Memory B cell (primary cell): ENCODE measurements around the gene CCDC138.

Source experiments
- ATAC-seq: fragments of 150-1000 bp; cut with Tn5 transposase; 2 replicates; pipeline ENCODE4 v1.10.0; 2021; ENCODE audit warnings: low read depth, mild to moderate bottlenecking, moderate library complexity
- DNase-seq, 2 donors: peaks; one replicate each; pipeline ENCODE4 v3.0.0; 2022; ENCODE audit warnings: low spot score in 2 of 2
- H3K27ac Mint-ChIP-seq: one replicate; pipeline ENCODE4 v1.8.0; 2022; ENCODE audit warnings: mild to moderate bottlenecking, moderate library complexity, mixed read lengths
- H3K27me3 Mint-ChIP-seq: one replicate; pipeline ENCODE4 v1.8.0; 2022; ENCODE audit warnings: mixed read lengths
- H3K36me3 Mint-ChIP-seq: one replicate; pipeline ENCODE4 v1.8.0; 2022; ENCODE audit warnings: mild to moderate bottlenecking, mixed read lengths
- H3K4me1 Mint-ChIP-seq: one replicate; pipeline ENCODE4 v1.8.0; 2022; ENCODE audit warnings: mixed read lengths
- H3K4me3 Mint-ChIP-seq: one replicate; pipeline ENCODE4 v1.8.0; 2022; ENCODE audit warnings: mild to moderate bottlenecking, moderate library complexity, mixed read lengths
- H3K9me3 Mint-ChIP-seq: one replicate; pipeline ENCODE4 v1.8.0; 2022; ENCODE audit warnings: mixed read lengths

The CCDC138 gene

DNA sequence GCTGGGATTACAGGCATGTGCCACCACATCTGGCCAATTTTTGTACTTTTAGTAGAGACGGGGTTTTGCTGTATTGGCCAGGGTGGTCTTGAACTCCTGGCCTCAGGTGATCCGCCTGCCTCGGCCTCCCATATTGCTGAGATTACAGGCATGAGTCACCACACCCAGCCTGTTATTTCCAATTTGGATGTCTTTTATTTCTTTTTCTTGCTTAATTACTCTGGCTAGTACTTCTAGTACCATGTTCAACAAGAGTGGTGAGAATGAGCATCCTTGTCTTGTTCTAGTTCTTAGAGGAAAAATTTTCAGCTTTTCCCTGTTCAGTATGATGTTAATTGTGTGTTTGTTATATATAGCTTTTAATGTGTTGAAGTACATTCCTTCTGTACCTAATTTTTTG lies 23.4 kb downstream of the CCDC138 start:
- Mint-ChIP-seq H3K4me3 (no peak overlapping the region), H3K9me3 (peaks cover 11% of the 10 kb centered on the region), H3K36me3 (peaks cover 50% of the 10 kb centered on the region), H3K4me1 (no peaks in the 10 kb centered on the region), H3K27me3 (no peaks in the 10 kb centered on the region), H3K27ac (no peak overlapping the region)
- DNase-seq (no peak), ATAC-seq (no peak)

DNA sequence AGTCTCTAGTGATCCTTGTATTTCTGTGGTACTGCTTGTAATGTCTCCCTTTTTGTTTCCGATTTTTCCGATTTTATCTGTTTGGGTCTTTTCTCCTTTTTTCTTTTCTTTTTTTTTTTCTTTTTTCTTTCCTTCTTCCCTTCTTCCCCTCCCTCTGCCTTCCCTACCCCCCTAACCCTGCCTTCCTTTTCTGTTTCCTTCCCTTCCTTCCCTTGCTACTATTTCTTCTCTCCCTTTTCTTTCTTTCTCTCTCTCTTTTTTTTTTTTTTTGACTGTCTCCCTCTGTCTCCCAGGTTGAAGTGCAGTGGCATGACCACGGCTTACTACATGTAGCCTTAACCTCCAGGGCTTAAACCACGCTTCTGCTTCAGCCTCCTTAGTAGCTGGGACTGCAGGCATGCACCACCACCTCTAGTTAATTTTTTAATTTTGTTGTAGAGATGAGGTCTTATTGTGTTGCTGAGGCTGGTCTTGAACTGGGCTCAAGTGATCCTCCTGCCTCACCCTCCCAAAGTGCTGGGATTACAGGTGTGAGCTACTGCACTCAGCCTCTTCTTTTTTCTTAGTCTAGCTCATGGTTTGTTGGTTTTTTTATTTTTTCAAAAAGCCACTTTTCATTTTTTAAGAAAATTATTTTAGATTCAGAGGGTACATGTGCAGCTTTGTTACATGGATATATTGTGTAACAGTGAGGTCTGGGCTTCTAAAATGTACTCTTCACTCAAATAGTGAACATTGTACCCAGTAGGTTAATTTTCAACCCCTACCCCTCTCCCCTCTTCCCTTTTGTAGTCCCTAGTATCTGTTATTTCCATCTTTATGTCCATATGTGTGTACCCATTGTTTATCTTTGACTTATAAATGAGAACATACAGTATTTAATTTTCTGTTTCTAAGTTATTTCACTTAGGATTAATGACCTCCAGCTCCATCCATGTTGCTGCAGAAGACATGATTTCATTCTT lies 24.7 kb downstream of the CCDC138 start:
- DNase-seq (no peak), ATAC-seq (no peak)
- H3K4me1 Mint-ChIP-seq = no peaks in the 10 kb centered on the region
- peaks cover 47% of the 10 kb centered on the region for H3K36me3 Mint-ChIP-seq
- H3K27ac Mint-ChIP-seq = no peak overlapping the region
- H3K9me3 Mint-ChIP-seq = peaks cover 11% of the 10 kb centered on the region
- H3K4me3 Mint-ChIP-seq = no peak overlapping the region
- H3K27me3 Mint-ChIP-seq = no peaks in the 10 kb centered on the region

DNA sequence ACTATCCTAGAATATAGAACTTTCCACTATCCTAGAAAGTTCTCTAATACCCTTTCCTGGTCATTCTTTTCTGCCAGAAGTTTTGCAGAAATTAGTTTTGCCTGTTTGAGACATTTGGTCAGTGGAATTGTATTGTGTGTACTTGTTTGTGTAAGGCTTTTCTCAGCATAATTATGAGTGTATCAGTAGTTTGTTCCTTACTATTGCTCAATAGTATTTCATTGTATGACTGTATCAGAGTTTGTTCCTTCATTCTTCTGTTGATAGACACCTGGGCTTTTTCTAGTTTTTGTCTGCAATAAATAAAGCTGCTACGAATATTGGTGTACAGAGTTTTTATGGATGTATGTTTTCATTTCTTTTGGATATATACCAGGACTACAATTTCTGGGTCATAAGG lies 27.2 kb downstream of the CCDC138 start:
- no peaks in the 10 kb centered on the region for H3K4me1 Mint-ChIP-seq
- DNase-seq = no peak
- no peak overlapping the region for H3K4me3 Mint-ChIP-seq
- no peaks in the 10 kb centered on the region for H3K27me3 Mint-ChIP-seq
- H3K36me3 Mint-ChIP-seq = peaks cover 45% of the 10 kb centered on the region
- H3K27ac Mint-ChIP-seq = no peak overlapping the region
- H3K9me3 Mint-ChIP-seq = peaks cover 10% of the 10 kb centered on the region
- ATAC-seq = no peak

DNA sequence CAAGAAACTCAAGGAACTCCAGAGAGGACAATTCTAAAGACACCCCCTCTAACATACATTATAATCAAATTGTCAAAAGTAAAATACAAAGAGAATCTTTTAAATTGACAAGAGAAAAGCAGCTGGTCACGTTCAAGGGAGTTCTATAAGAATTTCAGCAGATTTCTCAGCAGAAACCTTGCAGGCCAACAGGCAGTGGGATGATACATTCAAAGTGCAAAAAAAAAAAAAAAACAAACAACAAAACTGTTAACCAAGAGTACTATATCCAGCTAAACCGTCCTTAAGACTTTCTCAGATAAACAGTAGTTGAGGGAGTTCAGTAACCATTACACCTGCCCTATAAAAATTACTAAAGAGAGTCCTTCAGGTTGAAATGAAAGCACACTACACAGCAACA lies 33.9 kb downstream of the CCDC138 start:
- Mint-ChIP-seq H3K27ac (no peak overlapping the region), H3K27me3 (no peaks in the 10 kb centered on the region), H3K9me3 (peaks cover 8% of the 10 kb centered on the region), H3K4me1 (no peaks in the 10 kb centered on the region), H3K4me3 (no peak overlapping the region), H3K36me3 (peaks cover 27% of the 10 kb centered on the region)
- ATAC-seq = no peak
- DNase-seq = no peak

DNA sequence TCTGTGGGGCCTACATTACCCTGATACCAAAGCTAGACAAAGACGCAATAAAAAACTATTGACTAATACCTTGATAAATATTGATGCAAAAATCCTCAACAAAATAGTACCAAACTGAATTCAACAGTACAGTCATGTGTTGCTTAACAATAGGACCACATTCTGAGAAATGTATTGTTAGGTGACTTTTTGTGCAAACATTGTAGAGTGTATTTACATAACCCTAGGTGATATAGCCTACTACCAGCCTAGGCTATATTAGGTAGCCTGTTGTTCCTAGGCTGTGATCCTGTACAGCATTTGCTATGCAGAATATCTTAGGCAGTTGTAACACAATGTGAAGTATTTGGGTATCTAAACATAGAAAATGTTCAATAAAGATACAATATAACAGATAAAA lies 36.7 kb downstream of the CCDC138 start:
- DNase-seq (no peak), ATAC-seq (no peak)
- Mint-ChIP-seq H3K4me1 (no peaks in the 10 kb centered on the region), H3K36me3 (peaks cover 23% of the 10 kb centered on the region), H3K9me3 (peaks cover 8% of the 10 kb centered on the region), H3K27ac (no peak overlapping the region), H3K27me3 (no peaks in the 10 kb centered on the region), H3K4me3 (no peak overlapping the region)

DNA sequence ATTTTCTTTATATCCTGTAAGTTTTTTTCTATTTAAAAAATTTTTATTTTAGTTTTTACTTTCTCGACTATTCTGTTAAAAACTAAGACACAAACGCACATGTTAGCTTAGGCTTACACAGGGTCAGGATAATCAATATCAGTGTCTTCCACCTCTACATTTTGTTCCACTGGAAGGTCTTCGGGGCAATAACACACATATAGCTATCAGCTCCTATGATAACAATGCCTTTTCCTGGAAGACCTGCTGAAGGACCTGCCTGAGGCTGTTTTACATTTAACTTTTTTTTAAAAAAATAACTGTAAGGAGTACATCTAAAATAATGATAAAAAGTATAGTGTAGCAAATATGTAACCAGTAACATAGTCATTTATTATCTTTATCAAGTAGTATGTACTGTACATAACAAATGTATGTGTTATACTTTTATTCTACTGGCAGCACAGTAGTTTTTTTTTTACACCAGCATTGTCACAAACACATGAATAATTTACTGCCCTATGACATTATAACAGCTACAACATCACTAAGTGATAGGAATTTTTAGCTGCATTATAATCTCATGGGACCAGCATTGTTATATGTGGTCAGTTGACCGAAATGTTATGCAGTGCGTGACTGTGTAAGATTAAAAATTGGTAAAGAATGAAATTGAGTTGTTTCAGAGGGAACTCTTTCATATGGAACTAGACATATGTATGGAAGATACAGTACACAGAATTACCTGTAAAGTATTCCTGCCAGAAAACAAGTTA lies 37.9 kb downstream of the CCDC138 start:
- Mint-ChIP-seq H3K4me3 (no peak overlapping the region), H3K27ac (no peak overlapping the region), H3K27me3 (no peaks in the 10 kb centered on the region), H3K9me3 (peaks cover 6% of the 10 kb centered on the region), H3K36me3 (peaks cover 19% of the 10 kb centered on the region), H3K4me1 (no peaks in the 10 kb centered on the region)
- ATAC-seq (no peak), DNase-seq (no peak)

DNA sequence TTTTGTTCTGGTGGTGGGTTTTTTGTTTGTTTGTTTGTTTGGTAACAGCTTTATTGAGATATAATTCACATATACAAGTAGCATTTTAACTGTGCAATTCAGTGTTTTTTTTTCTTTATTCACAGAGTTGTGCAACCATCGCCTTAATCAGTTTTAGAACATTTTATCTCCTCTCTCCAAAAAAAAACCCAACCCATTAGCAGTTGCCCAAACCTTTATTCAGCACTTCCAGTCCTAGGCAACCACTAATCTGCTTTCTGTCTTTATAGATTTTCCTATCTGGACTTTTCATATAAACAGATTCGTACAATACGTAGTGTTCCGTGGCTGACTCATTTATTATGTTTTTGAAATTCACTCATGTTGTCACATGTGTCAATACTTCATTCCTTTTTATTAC lies 38.7 kb downstream of the CCDC138 start:
- no peaks in the 10 kb centered on the region for H3K4me1 Mint-ChIP-seq
- no peak overlapping the region for H3K4me3 Mint-ChIP-seq
- H3K27me3 Mint-ChIP-seq = no peaks in the 10 kb centered on the region
- DNase-seq = no peak
- no peaks in the 10 kb centered on the region for H3K9me3 Mint-ChIP-seq
- ATAC-seq = no peak
- H3K36me3 Mint-ChIP-seq = peaks cover 14% of the 10 kb centered on the region
- no peak overlapping the region for H3K27ac Mint-ChIP-seq

DNA sequence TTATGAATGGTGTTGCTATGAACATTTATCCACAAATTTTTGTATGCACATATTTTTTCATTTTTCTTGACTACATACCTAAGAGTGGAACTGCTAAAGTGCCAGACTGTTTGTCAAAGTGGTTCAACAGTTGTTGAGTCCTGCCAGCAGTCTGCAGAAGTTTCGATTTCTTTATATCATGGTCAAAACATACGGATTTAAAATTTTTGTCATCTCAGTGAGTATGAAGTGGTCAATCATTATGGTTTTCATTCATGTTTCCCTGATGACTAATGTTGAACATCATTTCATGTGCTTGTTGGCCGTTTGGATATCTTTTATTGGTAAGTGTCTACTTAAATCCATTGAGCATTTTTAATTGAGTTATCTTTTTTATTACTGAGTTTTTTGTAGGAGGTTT lies 39.2 kb downstream of the CCDC138 start:
- DNase-seq = no peak
- Mint-ChIP-seq H3K27me3 (no peaks in the 10 kb centered on the region), H3K36me3 (peaks cover 14% of the 10 kb centered on the region), H3K9me3 (no peaks in the 10 kb centered on the region), H3K27ac (no peak overlapping the region), H3K4me3 (no peak overlapping the region), H3K4me1 (no peaks in the 10 kb centered on the region)
- no peak for ATAC-seq

DNA sequence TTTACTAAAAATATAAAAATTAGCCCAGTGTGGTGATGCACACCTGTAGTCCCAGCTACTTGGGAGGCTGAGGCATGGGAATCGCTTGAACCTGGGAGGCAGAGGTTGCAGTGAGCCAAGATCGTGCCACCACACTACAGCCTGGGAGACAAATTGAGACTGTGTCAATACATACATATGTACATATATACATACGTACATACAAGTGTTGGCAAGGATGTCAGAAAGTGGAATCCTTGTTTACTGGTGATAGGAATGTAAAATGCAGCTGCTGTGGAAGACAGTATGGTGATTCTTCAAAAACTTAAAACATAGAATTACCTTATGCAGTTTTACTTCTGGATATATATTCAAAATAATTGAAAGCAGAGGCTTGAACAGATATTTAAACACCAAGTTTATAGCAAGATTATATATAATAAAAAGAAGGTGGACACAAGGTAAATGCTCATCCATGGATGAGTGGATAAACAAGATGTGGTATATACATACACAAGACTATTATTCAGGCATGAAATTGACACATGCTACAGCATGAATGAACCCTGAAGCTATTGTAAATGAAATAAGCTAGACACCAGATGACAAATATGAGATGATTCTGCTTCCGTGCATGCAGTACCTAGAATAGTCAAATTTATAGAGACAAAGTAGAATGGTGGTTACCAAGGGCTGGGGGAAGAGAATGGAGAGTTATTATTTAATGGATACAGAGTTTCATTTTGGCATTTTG lies 43.2 kb downstream of the CCDC138 start:
- H3K36me3 Mint-ChIP-seq = peaks cover 12% of the 10 kb centered on the region
- no peak overlapping the region for H3K27ac Mint-ChIP-seq
- H3K9me3 Mint-ChIP-seq = no peaks in the 10 kb centered on the region
- no peaks in the 10 kb centered on the region for H3K27me3 Mint-ChIP-seq
- ATAC-seq (no peak), DNase-seq (no peak)
- peaks cover 8% of the 10 kb centered on the region for H3K4me1 Mint-ChIP-seq
- no peak overlapping the region for H3K4me3 Mint-ChIP-seq

DNA sequence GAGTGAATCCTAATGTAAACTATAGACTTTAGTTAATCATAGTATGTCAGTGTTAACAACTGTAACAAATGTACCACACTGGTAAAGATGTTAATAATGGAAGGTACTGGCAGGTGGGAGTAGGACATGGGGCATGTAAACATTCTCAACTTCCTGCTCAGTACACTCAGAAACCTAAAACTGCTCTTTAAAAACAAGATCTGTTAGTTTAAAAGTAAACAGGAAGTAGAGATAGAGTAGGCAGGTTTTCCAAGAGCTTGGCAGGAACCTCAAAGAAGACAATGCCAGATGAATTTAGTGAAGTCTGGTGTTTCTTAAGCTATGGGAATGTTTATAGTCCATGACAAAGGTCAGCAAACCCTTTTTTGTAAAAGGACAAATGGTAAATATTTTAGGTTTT lies 46.6 kb downstream of the CCDC138 start:
- H3K4me3 Mint-ChIP-seq = no peak overlapping the region
- DNase-seq (no peak), ATAC-seq (no peak)

DNA sequence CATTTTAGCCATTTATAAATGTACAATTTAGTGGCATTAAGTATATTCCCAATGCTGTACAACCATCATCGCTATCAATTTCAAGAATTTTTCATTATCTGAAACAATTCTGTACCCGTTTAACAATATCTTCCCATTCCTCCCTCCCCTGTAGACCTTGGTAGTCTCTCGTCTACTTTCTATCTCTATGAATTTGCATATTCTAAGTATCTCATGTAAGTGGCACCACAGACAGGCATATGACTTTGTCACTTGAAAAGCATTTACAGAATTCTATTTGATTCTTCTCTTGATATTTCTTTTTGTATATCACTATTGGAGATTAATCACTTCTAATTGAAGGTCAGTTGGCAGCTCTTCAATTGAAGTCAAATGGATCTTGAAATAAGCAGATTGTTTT lies 48.0 kb downstream of the CCDC138 start:
- Mint-ChIP-seq H3K9me3 (peaks cover 2% of the 10 kb centered on the region), H3K27me3 (no peaks in the 10 kb centered on the region), H3K27ac (no peak overlapping the region), H3K4me1 (peaks cover 8% of the 10 kb centered on the region), H3K4me3 (no peak overlapping the region), H3K36me3 (peaks cover 17% of the 10 kb centered on the region)
- no peak for ATAC-seq
- no peak for DNase-seq

More for the DNA sequence above, 46.6 kb downstream of the CCDC138 start:
- peaks cover 2% of the 10 kb centered on the region for H3K9me3 Mint-ChIP-seq
- H3K27ac Mint-ChIP-seq = peak overlapping the region; percentile 78
- H3K27me3 Mint-ChIP-seq = no peaks in the 10 kb centered on the region
- peaks cover 8% of the 10 kb centered on the region for H3K4me1 Mint-ChIP-seq
- H3K36me3 Mint-ChIP-seq = peaks cover 16% of the 10 kb centered on the region

DNA sequence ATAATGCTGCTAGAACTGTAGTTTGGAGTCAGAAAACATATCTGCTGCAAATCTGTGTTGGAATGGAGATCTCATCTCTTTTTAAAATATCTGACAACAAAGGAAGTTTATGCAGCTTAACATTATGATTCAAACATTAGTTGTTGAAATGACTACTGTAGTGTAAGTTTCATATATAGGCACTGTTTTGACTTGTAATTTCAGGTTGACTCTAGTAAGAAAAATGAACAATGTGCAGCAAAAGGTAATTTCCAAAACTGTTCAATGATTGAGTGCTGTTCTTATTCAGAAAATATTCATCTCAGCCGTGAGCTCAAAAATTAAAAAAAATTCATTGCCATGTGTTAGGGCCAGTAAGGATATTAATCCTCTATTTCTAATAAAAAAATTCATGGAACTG lies 48.5 kb downstream of the CCDC138 start:
- H3K4me3 Mint-ChIP-seq = no peak overlapping the region
- H3K4me1 Mint-ChIP-seq = peaks cover 8% of the 10 kb centered on the region
- peaks cover 5% of the 10 kb centered on the region for H3K9me3 Mint-ChIP-seq
- no peak overlapping the region for H3K27ac Mint-ChIP-seq
- H3K27me3 Mint-ChIP-seq = no peaks in the 10 kb centered on the region
- no peak for DNase-seq
- ATAC-seq = no peak
- H3K36me3 Mint-ChIP-seq = peaks cover 18% of the 10 kb centered on the region

DNA sequence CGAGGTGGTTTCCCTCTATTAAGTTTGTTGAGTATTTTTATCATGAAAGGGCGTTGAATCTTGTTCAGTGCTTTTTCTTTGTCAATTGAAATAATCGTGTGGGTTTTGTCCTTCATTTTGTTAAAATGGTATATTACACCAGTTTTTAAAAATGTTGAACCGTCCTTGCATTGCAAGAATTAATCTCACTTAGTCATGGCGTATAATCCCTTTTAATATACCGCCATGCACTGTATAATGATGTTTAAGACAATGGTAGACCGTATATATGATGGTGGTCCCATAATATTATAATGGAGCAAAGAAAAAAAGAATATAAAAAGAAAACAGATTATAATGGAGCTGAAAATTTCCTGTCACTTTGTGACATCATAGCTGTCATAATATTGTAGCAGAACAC lies 50.6 kb downstream of the CCDC138 start:
- H3K4me3 Mint-ChIP-seq = no peak overlapping the region
- H3K36me3 Mint-ChIP-seq = peaks cover 36% of the 10 kb centered on the region
- peaks cover 6% of the 10 kb centered on the region for H3K4me1 Mint-ChIP-seq
- H3K27ac Mint-ChIP-seq = no peak overlapping the region
- H3K27me3 Mint-ChIP-seq = no peaks in the 10 kb centered on the region
- DNase-seq = no peak
- no peak for ATAC-seq
- H3K9me3 Mint-ChIP-seq = peaks cover 9% of the 10 kb centered on the region

DNA sequence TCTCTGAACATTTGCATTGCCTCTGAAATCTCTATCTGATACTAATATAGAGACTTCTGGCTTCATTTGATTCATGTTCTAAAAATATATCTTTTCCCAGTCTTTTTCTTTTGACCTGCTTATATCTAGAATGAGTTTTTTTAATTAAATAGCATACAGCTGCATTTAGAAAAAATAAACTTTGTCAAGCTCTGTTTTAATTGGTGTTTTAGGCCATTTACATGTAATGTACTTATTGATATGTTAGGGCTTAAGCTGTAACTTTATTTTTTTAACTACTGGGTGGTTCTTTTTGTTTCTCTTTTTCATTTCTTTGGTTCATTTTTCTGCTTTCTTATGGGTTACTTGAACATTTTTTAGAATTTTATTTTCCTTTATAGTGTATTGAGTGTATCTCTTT lies 54.9 kb downstream of the CCDC138 start:
- no peaks in the 10 kb centered on the region for H3K4me1 Mint-ChIP-seq
- H3K4me3 Mint-ChIP-seq = no peak overlapping the region
- peaks cover 9% of the 10 kb centered on the region for H3K9me3 Mint-ChIP-seq
- no peak for DNase-seq
- H3K36me3 Mint-ChIP-seq = peaks cover 38% of the 10 kb centered on the region
- no peaks in the 10 kb centered on the region for H3K27me3 Mint-ChIP-seq
- no peak overlapping the region for H3K27ac Mint-ChIP-seq
- ATAC-seq = no peak
